HG03378 (cell line): ENCODE data around the gene MORN1.

ENCODE experiments used
- ATAC-seq: cut with Tn5 transposase; IDR thresholded peaks from one replicate; pipeline ENCODE4 v1.9.1; 2021; ENCODE audit warnings: mild to moderate bottlenecking, moderate library complexity; ENCODE audit not compliant: unreplicated experiment

Gene MORN1

DNA sequence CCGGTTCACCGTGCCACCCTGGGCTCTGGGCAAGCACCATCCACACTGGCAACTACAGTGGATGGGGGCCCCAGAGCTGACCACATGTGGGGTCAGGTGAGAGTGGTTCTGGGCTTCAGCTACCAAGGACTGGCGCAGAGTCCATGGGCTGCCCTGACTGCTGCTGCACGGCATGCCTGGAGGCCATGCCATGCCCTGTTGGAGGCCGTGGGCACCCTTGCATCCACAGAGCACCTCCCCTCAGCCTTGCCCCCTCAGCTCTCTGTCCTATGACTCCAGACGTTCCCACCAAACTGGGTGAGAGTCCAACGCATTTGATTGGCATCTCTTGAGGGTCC lies 15.5 kb downstream of the MORN1 start:
- no peak for ATAC-seq

DNA sequence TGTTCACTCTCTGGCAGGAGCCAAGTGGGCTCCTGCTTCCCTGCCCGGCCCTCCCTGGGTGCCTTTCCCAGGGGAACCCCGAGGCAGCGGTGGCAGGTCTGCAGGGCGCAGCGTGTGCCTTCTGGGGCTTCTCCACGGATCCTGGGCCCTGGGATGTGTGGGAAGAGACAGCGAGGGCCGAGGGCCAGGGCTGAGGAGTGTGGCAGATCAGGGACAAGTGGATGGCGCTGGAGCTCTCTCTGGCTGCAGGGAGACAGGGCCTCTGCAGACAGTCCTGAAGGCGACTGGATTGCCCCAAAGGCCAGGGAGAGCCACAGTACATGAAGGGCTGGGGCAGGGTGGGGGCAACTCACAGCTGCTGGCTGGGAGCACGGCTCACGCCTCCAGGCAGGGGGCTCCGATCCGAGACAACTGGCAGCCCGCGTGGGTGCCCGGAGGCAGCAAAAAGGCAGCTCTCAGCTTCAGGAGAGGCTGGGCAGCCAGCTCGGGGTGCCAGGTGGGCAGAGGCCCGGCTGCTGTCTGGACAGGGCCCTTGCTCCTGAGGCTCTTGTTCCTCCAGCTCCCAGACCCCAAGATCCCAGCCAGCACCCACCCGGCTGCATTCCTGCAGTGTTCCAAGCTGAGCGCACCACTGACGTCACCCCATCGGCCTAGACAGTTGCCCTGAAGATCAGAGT lies 16.0 kb downstream of the MORN1 start:
- no peak for ATAC-seq

DNA sequence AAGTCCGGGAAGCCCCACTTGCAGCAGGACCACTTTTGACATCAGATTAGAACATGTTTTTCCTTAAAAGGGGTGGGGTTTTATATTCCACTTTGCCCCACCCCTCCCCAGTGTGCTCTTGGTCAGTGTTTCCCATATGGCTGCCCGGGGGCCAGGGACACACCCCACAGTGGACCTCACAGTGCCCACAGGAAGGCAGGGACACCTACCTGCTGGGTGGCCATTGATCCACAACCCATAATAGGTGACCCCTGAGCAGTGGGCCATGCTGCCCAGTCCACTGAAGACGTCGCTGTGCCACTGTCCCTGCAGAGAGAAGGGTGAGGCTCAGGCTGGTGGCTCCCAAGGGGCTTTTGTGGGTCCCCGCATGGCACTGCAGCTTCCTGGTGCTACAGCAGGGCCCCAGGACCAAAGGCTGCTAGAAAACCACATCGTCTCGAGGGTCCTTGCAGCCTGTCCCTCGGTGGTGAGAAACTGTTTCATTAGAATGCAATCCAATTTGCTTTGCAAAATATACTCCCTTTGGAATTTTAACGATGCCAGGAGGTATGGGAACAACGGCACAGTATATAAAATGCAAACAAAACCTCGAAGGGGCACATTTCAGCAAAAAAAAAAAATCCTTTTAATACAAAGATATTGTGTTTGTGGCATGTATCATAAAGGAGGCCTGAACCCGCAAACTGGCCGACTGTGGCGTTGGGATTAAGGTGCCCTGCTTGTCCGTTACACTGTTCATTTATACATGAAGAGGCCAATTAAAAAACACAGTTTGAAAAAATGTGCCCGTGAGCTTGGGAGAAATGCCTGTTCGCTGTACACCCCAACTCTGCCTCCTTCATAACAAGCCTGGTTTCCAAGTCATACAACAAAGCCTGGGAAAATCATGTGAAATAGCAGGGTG lies 16.9 kb downstream of the MORN1 start:
- no peak for ATAC-seq

DNA sequence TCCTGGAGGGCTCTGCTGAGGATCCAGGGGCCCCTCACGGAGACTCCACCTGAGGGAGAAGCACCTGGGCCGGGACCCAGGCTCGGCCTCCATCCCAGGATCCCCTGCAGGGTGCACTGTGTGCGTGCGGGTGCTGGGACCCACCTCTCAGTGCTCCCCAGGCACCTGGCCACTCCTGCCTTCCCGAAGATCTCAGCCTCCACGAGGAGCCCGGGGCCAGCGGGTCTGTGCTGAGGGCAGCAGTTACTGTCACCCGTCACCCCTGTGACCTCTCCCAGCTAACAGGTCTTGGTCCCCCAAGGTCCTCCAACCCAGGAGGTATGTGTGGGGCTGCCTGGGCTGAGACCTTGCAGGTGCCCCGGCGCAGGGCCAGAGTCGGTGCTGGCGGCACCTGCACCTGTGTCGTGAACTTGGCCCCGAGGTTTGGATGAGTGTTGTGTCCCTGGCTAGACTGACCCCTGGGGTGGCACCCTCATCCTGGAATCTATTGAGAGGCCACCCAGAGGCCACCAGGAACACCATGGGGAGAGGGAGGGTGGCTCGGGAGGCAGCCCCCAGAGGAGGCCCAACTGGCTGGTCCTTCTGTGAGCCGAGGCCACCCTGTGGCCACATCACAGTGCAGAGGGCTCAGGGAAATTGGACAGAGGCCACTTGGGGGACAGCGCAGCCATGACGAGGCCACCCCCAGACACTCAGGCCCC lies 17.7 kb downstream of the MORN1 start:
- ATAC-seq, result no peak

DNA sequence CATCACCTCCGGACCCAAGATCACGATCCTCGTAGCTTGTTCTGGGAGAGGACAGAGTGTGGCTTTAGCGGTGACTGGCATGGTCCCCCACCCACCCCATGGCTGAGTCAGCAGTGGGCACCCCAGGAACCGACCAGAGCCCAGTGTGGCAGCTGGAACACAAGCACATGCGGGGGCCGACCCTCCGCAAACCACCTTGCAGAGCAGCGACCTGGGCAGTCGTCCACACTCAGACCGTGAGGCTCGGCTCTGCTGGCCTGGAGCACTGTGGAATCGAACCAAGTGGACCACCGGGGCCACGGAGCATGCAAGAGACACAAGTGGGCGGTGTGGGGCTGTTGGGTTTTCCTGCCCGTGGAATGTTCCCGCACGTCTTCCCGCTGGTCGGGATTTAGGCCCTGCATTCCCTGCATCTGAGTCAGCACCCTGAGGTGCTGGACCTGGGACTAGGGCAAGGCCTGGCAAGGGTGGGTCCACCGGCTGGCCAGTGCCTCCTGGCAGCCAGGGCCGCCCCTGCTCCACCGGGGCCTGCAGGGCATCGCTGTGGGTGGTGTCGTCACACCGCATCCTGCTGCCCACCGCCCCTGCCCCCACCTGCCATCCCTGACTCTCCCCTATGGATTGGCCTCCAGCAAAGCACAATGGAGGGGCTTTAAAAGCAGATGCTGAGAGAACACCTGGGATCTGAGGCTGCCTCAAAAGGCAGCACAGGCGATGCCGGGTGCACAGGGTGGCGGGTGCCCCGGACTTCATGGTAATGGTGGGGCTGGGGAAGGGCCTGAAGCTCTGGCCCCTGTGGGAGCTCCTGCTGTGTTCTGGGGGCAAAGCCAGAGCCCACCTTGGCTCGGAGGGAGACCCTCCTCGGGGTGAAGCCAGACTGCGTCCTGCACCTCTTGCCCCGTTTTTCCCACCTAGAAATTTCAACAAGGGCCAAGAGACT lies 18.5 kb downstream of the MORN1 start:
- ATAC-seq, result no peak

DNA sequence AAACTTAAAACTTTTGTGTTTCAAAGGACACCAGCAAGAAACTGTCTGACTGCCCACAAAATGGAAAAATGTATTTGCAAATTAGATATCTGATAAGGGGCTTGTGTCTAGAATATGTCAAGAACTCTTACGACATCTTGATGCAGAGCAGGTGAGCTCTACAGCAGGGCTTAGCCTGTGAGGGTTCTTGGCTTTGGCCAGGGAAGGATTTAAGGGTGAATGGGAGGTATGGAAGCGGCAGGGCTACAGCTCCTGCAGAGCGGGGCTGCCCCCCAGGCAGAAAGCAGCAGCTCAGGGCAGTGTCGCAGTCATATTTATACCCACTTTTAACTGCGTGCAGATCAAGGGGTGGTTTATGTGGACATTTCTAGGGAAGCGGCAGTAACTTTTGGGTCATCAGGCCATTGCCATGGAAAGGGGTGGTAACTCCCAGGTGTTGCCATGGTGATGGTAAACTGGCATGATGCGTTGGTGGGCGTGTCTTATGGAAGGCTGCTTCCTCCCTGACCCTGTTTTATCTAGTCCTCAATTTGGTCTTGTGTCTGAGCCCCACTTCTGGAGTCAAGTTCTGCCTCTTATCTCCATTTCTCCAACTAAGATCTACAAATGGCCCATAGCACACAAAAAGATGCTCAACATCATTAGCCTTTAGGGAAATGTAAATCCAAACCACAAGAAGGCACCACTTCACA lies 23.2 kb downstream of the MORN1 start:
- ATAC-seq, result no peak

DNA sequence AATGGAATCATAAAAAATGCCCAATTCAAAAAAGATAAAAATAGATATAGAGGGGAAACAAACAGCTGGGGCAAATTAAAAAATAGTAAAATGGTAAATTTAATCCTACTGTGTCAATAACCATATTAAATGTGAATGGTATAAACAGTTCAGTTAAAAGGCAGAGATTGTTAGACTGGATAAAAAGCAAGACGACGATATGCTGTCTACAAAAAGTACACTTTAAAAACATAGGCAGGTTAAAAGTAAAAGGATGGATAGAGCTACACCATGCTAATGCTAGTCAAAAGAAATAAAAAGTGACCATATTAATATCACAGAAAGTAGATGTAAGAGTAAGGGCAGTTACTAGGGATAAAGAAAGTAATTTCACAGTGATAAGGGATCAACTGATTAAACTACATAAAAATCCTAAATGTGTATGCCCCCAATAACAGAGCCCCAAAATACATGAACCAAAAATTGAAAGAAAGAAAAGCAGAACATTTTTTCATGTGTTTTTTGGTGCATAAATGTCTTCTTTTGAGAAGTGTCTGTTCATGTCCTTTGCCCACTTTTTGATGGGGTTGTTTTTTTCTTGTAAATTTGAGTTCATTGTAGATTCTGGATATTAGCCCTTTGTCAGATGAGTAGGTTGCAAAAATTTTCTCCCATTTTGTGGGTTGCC lies 27.4 kb downstream of the MORN1 start:
- ATAC-seq, result no peak

DNA sequence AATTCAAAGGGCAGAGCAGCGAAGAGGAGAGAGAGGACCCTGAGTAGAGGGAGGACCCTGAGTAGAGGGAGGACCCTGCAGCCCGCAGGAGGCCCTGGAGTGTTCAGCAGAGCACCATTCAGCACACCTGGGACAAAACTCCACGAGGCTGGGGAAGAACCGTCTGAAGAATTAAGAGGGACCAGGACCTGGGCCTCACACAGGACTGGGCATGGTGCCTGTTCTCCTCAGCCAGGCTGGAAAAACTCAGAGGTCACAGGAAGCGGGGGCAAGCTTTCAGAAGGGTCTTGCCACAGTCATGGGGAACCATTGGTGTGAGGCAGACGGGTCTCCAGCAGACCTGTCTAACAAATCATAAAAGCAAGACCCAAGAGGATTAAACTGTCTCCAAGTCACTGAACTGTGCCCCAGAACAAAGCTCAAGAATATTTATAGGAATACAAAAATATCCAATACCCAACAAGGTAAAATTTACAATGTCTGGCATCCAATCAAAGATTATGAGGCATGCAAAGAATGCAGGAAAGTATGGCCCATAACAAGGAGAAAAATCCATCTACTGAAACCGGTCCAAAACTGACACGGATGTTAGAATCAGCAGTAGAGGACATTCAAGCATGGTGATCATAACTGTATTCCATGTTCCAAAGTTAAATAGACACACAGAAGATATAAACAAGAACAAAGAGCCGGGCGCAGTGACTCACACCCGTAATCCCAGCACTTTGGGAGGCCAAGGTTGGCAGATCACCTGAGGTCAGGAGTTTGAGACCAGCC lies 30.6 kb downstream of the MORN1 start:
- ATAC-seq, result no peak

DNA sequence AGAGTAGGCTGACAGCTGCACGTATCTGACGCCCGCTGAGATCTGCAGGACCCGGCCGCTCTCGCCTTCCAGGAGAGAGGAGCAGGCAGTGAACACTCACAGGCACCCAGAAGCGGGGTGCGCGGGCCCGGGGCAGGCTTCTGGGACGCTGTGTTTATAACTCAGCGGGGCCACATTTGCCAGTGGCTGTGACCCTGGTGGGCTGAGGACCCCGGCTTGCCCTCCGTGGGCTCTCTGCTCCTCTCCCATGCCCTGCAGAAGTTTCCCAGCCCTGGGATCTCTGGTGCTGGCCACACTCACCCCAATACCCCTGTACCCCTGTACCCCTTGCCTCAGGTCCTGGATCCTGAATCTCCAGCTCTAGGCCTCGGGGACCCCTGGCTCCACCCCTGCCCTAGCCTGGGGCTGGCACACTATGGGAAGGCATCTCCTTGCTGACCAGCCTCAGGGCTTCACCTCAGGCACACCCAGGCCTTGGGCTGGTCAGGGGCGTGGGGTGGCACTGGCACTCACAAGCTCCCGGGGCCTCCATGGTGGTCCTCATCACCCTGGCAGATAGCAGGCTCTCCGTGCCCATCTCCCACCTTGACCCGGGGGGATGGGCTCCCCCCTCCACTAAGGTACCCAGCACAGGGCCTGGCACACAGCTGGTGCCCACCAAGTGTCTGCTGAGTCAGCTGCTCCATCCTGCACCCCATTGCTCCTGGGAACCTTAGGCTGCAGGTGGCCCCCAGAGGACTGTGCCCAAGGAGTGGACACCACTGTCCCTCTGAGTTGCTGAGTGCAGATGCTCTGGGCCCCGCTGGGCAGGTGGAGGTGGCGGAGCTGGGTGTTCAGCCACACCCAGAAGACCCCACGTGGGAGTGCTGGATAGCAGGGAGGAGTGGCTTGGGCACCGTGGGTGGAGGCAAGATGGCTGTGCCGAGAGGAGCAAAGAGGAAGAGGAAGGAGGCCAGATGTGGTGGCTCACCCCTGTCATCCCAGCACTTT lies 32.4 kb downstream of the MORN1 start:
- no peak for ATAC-seq

DNA sequence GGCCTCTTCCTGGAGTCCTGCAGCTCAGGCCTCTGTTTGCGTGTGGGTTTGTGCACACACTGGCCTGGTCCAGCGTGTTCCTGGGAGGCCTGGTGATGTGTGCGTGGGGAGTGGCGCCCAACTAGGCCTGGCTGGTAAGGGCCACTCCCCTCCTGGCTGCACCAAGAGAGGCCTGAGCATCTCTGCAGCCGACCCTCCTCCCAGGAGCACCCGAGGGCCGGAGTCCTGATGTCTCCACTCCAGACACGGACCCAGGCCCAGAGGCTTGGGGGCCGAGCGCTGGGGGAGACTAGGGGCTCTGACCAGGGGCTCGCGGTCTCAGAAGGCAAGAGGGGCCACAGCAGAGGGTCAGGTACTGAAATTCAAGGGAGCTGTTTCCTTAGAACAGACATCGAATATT lies 33.3 kb downstream of the MORN1 start:
- no peak for ATAC-seq

DNA sequence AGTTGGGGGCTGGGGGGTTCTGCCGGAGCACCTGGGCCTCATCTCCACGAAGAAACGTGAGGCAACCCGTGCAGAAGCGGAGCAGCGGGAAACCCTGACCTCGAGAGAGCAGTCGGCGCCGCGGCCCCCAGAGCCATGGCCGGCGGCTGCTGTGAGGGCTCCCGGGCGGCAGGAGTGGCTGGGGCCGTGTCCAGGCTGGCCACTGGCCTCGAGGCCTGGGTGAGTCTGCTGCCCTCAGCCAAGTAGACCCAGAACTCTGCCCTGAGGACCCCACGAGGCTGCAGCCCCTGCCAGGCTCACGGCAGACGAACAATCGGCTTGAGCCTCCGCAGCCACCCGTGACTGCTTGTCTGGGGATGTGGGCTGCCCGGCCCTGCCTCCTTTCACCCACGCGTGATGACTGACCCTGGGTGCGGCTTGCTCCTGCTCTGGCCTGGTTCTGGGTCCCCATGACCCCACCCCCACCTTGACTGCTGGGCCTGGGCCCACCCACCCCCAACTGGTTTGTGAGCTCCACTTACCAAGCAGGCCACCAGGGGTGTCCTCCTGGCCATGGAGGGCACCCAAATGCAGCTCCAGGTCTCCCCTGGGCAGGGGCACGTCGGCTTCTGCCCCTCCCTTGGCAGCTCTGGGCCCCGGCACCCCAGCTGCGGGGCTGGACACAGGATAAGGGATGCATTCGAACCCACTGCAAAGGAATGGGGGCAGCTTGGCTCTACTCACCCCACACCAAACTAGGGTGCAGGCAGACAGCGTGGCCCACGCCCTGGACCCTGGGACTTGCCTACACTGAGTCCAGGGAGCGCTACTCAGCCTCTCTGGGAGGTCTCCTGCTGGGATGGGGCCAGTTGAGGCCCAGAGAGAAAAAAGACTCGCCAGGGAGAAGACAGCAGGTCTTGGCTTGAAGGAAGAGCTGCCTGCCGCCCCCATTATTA lies 34.2 kb downstream of the MORN1 start:
- no peak for ATAC-seq

DNA sequence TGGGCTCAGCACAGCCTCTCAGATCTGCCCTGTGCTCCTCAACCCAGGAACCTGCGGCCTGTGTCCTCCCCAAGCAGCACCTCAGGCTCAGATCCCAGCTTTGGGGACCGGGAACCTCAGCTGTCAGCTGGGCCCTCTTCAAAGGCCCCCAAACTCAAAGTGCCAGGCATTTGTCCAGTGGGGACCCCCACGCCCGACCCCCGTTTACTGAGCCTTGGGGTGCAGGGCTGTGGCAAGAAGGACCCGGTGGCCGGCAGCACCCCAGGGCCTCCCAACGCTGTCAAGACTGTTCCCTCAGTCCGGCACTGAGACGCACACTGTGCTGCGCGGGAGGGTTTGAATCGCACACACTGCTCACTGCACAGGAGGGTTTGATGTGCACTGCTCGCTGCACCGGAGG lies 35.0 kb downstream of the MORN1 start:
- ATAC-seq, result no peak

DNA sequence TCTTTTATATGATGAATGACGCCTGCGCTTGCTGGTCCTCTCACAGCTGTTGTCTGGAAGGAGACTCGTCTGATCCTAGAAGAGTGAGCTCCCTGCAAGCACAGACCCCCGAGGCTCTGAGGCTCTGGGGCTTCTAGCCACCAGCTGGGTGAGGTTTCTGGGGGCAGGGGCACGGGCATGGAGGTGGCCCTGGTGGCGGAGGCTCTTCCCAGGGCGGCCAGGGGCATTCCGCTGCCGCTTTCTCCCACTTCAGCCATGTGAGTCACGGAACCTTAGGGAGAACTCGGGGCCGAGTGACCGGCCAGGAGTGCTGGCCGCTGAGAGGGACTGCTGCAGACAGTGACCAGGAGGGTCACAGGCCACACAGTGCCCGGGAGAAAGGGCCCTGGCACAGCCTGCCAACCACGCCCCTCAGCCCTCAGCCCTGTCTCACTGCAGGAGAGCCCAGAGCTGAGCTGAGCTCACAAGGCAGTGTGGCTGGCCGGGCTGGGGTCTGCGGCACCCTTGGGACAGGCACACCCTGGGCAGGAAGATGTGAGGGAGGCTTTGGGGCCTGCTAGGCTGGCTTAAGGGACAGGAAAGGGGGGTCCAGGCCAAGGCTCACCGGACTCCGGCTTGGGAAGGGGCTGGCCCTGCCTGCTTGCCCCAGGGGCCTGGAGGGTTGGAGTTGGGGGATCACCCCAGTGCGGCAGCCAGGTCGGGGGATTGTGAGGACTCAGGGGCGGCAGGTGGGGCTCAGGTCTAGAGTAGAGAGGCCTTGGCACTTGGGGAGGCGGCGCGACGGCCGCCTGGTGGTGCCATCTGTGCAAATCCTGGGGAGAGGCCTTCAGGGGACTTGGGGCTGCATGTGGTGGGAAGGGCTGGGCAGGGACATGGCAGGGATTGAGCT lies 35.7 kb downstream of the MORN1 start:
- ATAC-seq, result no peak

DNA sequence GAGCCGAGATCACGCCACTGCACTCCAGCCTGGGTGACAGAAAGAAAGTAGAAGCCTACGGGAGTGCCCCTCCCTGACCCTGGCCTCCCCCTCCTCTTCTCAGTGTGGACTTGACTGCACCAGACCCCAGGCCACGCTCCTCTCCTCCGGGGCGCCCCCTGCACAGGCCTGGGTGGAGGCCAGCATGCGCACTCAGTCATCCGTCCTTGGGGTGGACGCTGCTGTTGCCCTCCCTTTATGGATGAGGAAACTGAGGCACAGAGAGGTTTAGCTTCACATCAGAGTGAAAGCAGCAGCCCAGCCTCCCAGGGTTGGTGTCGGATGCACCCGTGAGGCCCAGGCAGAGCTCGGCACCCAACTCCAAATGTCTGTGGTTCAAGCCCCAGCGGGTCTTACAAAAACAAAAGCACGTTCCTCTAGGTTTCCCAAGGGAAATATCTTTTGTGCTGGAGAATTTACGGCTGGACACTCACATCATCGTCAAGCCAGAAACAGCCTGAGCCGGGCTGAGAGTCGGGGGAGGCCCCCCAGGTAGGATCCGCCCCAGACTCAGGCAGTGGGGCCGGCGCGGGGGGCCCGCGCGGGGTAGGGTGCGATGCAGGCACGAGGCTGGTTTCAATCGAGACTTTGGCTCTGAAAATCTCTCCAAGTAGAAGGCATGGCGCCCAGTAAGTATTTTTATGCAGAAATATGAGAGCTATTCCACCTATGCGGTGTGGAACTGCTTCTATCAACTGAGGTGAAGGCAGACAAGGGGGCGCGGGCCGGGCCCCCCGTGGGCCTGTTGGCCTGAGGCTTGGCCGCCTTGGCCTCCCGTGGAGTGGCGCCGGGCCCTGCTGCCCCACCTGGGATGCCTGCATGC lies 36.6 kb downstream of the MORN1 start:
- ATAC-seq, result no peak
